Measurements from ENCODE around the gene GNB2. TPM values are rescaled to one million over a fixed set of nuclear protein-coding genes. Genes with fewer than 3 reads are reported as not detected.
"Not testable (repeated sequence)": the region's sequence is repeated elsewhere in the genome, so short reads cannot be mapped to it uniquely, and the experiment has no call there.

Gene GNB2
- total and polyA plus RNA-seq, 5 donors = 115 to 160 (median 131) TPM

DNA sequence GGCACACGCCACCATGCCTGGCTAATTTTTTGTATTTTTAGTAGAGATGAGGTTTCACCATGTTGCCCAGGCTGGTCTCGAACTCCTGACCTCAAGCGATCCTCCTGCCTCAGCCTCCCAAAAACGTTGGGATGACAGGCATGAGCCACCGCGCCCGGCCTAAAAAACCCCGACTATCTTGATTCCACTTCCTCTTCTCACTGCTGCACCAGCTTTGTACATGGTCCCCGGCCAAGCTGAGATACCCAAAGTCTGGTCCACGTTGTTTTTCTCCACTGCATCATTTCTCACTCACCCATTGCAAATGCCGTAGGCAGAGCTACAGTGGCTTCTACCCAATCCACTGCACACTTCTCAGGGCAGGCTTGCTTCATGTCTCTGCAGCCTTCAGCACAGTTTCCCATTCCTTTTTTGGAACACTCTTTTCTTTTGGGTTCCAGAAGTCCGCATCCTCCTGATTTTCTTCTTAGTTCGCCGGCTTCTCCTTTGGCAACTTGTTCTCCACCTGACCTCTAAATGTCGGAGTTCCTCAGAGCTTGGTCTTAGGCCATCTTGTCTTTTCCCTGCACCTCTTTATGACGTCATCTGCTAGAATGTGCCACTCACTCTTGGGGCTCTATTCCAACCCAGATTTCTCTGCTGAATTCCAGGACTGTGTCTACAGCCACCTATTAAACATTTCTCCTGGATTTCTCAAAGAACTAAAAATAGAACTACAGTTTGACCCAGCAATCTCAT lies 6.0 kb upstream of the GNB2 start:
- H3K27me3 ChIP-seq (ENCODE audit: control insufficient read depth, insufficient read depth) = no peaks in the 10 kb centered on the region
- intact Hi-C loops (cut with DNase I) = no loop called here
- no peak overlapping the region for H3K4me3 ChIP-seq (ENCODE audit: low read length)
- no peak overlapping the region for H3K27ac ChIP-seq (ENCODE audit: low read length)
- H3K9me3 ChIP-seq (ENCODE audit: control insufficient read depth, low read length) = no peaks in the 10 kb centered on the region
- DNase-seq = peak in 1 of 3 donors; percentile 3
- no peak for ATAC-seq
- no peaks in the 10 kb centered on the region for H3K4me1 ChIP-seq (ENCODE audit: control insufficient read depth, insufficient read depth, low read length)
- WGBS = 75% methylated on average over 16 of the region's 16 CpGs

DNA sequence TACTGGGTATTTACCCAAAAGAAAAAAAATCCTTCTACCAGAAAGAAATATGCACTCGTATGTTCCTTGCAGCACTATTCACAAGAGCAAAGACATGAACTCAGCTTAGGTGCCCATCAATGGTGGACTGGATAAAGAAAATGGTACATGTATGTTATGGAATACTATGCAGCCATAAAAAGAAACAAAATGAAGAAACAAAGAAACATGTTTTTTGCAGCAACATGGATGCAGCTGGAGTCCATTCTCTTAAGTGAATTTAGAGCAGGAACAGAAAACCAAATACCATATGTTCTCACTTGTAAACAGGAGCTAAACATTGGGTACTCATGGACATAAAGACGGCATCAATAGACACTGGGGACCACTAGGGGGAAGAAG lies 5.5 kb upstream of the GNB2 start:
- ATAC-seq (no peak), DNase-seq (no peak)
- H3K27me3 ChIP-seq (ENCODE audit: control insufficient read depth, insufficient read depth) = no peaks in the 10 kb centered on the region
- no peak overlapping the region for H3K4me3 ChIP-seq (ENCODE audit: low read length)
- H3K9me3 ChIP-seq (ENCODE audit: control insufficient read depth, low read length) = no peaks in the 10 kb centered on the region
- WGBS = 86% methylated on average over 2 of the region's 2 CpGs
- H3K4me1 ChIP-seq (ENCODE audit: control insufficient read depth, insufficient read depth, low read length) = no peaks in the 10 kb centered on the region
- H3K27ac ChIP-seq (ENCODE audit: low read length) = no peak overlapping the region
- intact Hi-C loops (cut with DNase I) = no loop called here

DNA sequence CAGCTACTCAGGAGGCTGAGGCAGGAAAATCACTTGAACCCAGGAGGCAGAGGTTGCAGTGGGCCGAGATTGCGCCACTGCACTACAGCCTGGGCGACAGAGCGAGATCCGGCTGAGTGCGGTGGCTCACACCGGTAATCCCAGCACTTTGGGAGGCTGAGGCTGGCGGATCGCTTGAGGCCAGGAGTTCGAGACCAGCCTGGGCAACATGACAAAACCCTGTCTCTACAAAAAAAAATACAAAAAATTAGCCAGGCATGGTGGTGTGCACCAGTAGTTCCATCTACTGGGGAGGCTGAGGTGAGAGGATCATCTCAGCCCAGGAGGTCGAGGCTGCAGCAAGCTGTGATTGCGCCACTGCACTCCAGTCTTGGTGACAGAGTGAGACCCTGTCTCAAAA lies 4.4 kb upstream of the GNB2 start:
- H3K27me3 ChIP-seq (ENCODE audit: control insufficient read depth, insufficient read depth); H3K4me1 ChIP-seq (ENCODE audit: control insufficient read depth, insufficient read depth, low read length); ATAC-seq; intact Hi-C loops (cut with DNase I); H3K9me3 ChIP-seq (ENCODE audit: control insufficient read depth, low read length); H3K4me3 ChIP-seq (ENCODE audit: low read length); H3K27ac ChIP-seq (ENCODE audit: low read length): not testable (repeated sequence)
- 94% methylated on average over 12 of the region's 12 CpGs for WGBS
- DNase-seq = peak in 1 of 3 donors; percentile 23

DNA sequence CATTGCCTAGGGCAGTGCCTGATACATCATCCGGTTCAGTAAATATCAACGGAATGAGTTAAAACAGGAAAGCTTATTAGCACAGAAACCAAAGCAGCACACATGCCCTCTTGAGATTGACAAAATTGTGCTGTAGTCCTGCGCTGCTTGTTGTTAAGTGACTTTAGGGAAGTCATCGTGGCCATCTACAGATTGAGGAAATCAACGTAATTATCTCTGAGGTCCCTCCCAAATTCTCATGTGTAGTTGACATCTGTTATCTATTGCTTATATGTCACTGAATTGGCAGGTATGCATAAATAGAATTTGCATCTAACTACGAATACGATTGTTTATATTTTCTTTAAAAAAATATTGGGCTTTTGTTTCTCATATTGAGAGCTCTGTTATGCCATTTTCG lies 3.5 kb upstream of the GNB2 start:
- WGBS = 68% methylated on average over 8 of the region's 8 CpGs
- no peaks in the 10 kb centered on the region for H3K4me1 ChIP-seq (ENCODE audit: control insufficient read depth, insufficient read depth, low read length)
- no peaks in the 10 kb centered on the region for H3K27me3 ChIP-seq (ENCODE audit: control insufficient read depth, insufficient read depth)
- DNase-seq = no peak
- H3K4me3 ChIP-seq (ENCODE audit: low read length) = no peak overlapping the region
- no peaks in the 10 kb centered on the region for H3K9me3 ChIP-seq (ENCODE audit: control insufficient read depth, low read length)
- ATAC-seq = no peak
- H3K27ac ChIP-seq (ENCODE audit: low read length) = no peak overlapping the region
- intact Hi-C loops (cut with DNase I) = loop anchor here in 2 of 4 donors (5.0 to 10.0 kb wide), 3 partner anchors 55 to 85 kb away; partner anchors contain the start of genes MOSPD3 (in 2 of the 2), FBXO24 (in 1 of the 2) and LRCH4 (in 1 of the 2)

DNA sequence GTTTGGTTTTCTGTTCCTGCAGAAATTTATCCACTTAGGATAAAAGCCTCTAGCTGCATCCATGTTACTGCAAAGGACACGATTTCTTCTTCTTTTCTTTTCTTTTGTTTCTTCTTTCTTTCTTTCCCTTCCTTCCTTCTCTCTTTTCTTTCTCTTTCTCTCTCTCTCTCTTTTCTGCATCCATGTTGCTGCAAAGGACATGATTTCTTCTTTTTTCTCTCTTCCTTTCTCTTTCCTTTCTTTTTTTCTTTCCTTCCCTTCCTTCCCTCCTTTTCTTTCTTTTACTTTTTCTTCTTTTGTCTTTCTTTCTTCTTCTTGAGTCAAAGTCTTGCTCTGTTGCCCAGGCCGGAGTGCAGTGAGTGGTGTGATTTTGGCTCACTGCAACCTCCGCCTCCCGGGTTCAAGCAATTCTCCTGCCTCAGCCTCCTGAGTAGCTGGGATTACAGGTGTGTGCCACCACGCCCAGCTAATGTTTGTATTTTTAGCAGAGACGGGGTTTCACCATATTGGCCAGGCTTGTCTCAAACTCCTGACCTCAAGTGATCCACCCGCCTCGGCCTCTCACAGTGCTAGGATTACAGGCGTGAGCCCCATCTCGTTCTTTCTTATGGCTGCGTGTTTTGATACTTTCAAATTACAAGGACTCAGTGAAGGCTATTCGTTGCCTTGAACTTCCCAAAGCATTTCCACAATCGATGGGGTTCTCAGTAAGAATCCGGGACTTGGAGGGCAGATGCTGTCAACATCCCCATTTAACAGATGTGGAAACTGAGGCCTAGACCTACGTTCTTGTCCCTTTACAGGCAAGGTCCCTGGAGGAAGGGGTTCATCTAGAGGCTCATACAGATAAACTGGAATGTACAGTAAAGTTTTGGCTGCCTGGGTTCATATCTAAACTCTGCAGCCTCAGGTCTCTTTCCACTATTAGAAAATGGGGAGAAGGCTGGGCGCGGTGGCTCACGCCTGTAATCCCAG lies 1.9 kb upstream of the GNB2 start:
- Histone ChIP-seq H3K9me3 (ENCODE audit: control insufficient read depth, low read length) (no peaks in the 10 kb centered on the region), H3K4me1 (ENCODE audit: control insufficient read depth, insufficient read depth, low read length) (no peaks in the 10 kb centered on the region), H3K27me3 (ENCODE audit: control insufficient read depth, insufficient read depth) (no peaks in the 10 kb centered on the region), H3K4me3 (ENCODE audit: low read length) (no peak overlapping the region), H3K27ac (ENCODE audit: low read length) (no peak overlapping the region)
- ATAC-seq = no peak
- no peak for DNase-seq
- intact Hi-C loops (cut with DNase I) = loop anchor here in 2 of 4 donors (5.0 to 10.0 kb wide), 3 partner anchors 57 to 87 kb away; partner anchors contain the start of genes MOSPD3 (in 2 of the 2), FBXO24 (in 1 of the 2) and LRCH4 (in 1 of the 2)
- 91% methylated on average over 18 of the region's 18 CpGs for WGBS

DNA sequence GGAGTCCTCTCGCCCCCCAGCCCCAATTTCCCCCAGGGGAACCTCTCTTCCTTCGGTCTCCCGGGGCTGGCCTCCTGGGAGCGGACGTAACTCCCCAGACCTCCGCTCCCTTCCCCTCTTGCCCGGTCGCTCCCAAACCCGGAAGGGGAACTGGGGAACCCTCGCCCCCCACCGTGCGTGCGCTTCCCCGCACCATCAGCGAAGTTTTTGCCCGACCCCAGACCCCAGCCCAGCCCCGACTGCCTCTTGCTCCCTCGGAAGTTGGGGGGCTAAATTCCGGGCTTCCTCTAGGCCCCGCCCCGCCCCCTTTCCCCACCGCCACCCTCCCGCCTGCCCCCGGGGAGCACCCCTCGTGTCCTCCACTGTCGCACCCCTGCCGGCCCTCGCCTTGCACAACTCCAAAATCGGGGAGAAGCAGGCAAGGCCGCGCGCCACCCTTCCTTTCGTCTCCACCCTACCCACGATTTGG lies 436 bp downstream of the GNB2 start:
- peak; percentile 70 to 88 (median 83) for DNase-seq
- peak overlapping the region; percentile 96 for H3K4me3 ChIP-seq (ENCODE audit: low read length)
- intact Hi-C loops (cut with DNase I) = loop anchor here in 2 of 4 donors (5.0 to 10.0 kb wide), 3 partner anchors 59 to 89 kb away; partner anchors contain the start of genes MOSPD3 (in 2 of the 2), FBXO24 (in 1 of the 2) and LRCH4 (in 1 of the 2)
- no peaks in the 10 kb centered on the region for H3K4me1 ChIP-seq (ENCODE audit: control insufficient read depth, insufficient read depth, low read length)
- no peak for ATAC-seq
- H3K9me3 ChIP-seq (ENCODE audit: control insufficient read depth, low read length) = no peaks in the 10 kb centered on the region
- peak overlapping the region; percentile 96 for H3K27ac ChIP-seq (ENCODE audit: low read length)
- under 1% methylated on average over 34 of the region's 34 CpGs for WGBS
- H3K27me3 ChIP-seq (ENCODE audit: control insufficient read depth, insufficient read depth) = no peaks in the 10 kb centered on the region

DNA sequence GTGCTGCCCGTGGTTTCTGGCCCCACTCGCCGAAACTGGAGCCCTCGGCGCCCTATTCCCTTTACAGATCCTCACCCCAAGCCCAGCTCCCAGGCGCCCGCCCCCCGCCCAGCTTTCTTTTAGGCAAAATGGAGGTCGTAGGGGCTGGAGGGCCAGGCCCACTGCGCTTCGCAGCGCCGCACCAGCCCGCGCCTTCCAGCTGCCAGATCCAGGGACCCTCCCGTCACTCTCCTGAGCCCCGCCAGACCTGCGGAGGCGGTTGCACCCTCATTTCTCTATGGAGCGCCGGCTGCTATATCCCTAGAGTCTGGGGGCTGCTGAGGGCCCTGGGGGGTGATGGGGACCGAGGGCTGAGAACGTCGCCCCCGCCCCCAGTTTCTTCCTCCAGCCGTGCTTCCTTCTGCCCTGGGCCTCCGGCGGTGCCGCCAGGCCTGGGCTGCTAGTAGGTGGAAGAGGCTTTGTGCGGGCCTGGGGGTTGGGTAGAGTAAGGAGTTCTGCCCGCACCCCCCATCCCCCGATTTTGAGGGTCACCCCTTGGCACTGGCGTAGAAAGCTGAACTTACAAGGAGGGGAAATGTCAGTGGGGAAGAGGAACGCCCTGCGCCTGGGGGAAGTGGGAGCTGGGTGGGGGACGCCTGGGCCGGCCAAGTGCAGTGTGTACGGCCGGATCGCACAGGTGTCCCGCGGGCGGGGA lies 1.0 kb downstream of the GNB2 start:
- WGBS = under 1% methylated on average over 43 of the region's 43 CpGs
- DNase-seq (peak; percentile 52 to 79 (median 72)), ATAC-seq (no peak)
- Histone ChIP-seq H3K27ac (ENCODE audit: low read length) (peak overlapping the region; percentile 96), H3K4me3 (ENCODE audit: low read length) (peak overlapping the region; percentile 96), H3K4me1 (ENCODE audit: control insufficient read depth, insufficient read depth, low read length) (no peaks in the 10 kb centered on the region), H3K9me3 (ENCODE audit: control insufficient read depth, low read length) (no peaks in the 10 kb centered on the region), H3K27me3 (ENCODE audit: control insufficient read depth, insufficient read depth) (no peaks in the 10 kb centered on the region)
- intact Hi-C loops (cut with DNase I) = loop anchor here in 2 of 4 donors (5.0 to 10.0 kb wide), 3 partner anchors 60 to 90 kb away; partner anchors contain the start of genes MOSPD3 (in 2 of the 2), FBXO24 (in 1 of the 2) and LRCH4 (in 1 of the 2)

DNA sequence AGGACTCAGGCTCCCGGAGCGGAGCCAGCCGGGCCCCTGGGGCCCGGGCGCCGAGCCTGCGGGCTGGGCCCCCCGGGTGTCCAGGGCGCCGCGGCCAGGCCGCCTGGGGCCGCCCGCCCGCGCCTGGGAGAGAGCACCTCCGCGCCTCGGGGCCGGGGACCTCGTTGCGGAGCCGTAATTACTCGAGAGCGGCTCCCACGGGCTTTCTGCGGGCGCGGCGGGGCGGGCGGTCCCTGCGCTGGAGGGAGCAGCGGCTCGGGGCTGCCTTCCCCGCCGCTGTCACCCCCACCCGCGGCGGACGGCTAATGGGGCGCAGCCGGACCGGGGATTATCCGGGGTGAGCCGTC lies 1.5 kb downstream of the GNB2 start:
- under 1% methylated on average over 46 of the region's 46 CpGs for WGBS
- Histone ChIP-seq H3K27me3 (ENCODE audit: control insufficient read depth, insufficient read depth) (no peaks in the 10 kb centered on the region), H3K4me1 (ENCODE audit: control insufficient read depth, insufficient read depth, low read length) (no peaks in the 10 kb centered on the region), H3K9me3 (ENCODE audit: control insufficient read depth, low read length) (no peaks in the 10 kb centered on the region), H3K4me3 (ENCODE audit: low read length) (peak overlapping the region; percentile 96), H3K27ac (ENCODE audit: low read length) (peak overlapping the region; percentile 96)
- intact Hi-C loops (cut with DNase I) = loop anchor here in 1 of 4 donors (10.0 kb wide), 2 partner anchors 60 to 90 kb away; partner anchors contain the start of genes FBXO24, LRCH4 and MOSPD3
- no peak for ATAC-seq
- DNase-seq = peak in 1 of 3 donors; percentile 69

DNA sequence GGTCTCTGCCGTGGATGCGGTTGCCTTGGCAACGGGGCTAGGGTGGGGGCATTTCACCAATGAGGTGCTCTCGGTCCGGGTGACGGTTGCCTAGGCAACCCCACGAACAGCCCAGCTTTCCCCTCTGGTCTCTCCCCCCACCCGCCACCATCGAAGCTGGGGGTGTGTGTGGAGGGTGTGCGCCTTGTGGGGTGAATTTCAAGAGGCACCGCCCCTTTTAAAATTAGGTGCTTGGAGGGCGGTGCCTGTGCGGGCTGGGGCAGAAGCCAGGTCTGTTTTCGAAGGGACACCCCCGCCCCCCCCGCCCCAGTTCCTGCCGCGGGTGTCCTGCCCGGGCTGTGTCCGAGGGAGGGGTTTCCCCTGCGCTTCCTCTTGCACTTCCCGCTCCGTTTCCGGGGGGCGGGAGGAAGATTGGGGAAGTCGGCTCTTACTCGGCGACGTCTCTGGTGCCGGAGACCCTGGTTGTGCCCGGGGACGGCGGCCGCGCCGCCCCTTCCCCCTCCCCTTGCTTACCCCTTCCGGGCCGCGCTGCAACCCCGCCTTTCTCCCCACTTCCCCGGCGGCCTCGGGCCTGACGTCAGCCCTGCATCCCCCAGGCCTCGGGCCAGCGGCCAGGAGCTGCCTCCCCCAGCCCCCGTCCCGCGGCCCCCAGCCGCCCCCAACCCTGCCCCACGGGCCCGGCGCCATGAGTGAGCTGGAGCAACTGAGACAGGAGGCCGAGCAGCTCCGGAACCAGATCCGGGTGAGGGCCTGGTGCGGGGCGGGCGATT lies 2.2 kb downstream of the GNB2 start:
- intact Hi-C loops (cut with DNase I) = loop anchor here in 1 of 4 donors (10.0 kb wide), 2 partner anchors 61 to 91 kb away; partner anchors contain the start of genes FBXO24, LRCH4 and MOSPD3
- H3K4me3 ChIP-seq (ENCODE audit: low read length) = peak overlapping the region; percentile 96
- 1% methylated on average over 59 of the region's 59 CpGs for WGBS
- H3K4me1 ChIP-seq (ENCODE audit: control insufficient read depth, insufficient read depth, low read length) = peaks cover 2% of the 10 kb centered on the region
- peak; percentile 12 to 43 for ATAC-seq
- DNase-seq = peak; percentile 87 to 95 (median 94)
- H3K9me3 ChIP-seq (ENCODE audit: control insufficient read depth, low read length) = no peaks in the 10 kb centered on the region
- H3K27me3 ChIP-seq (ENCODE audit: control insufficient read depth, insufficient read depth) = no peaks in the 10 kb centered on the region
- H3K27ac ChIP-seq (ENCODE audit: low read length) = peak overlapping the region; percentile 81

All from right cardiac atrium (tissue), 5 donors.